Urothelium cell line (cell line): ENCODE results near the gene CFAP54.
"Not testable (repeated sequence)": the region's sequence is repeated elsewhere in the genome, so short reads cannot be mapped to it uniquely, and the experiment has no call there.

ENCODE experiments used
- DNase-seq: peaks from one replicate; pipeline ENCODE4 v3.0.0; 2011; ENCODE audit warnings: low spot score, mixed read lengths
- FAIRE-seq: peaks from 2 replicates; lab custom pipeline; 2011; peaks lifted over from hg19 to GRCh38; lab: Jason Lieb, UNC

The CFAP54 gene

GRCh38 chr12:96510306-96510764 is 21.0 kb downstream of the CFAP54 start:
- FAIRE-seq, result no peak

GRCh38 chr12:96513166-96513565 is 23.8 kb downstream of the CFAP54 start:
- DNase-seq (no peak), FAIRE-seq (no peak)

More at GRCh38 chr12:96510306-96510764, 21.0 kb downstream of the CFAP54 start:
- no peak for DNase-seq

- FAIRE-seq, result no peak
- no peak for DNase-seq
These were observed 24.3 kb downstream of the CFAP54 start for GRCh38 chr12:96513681-96514080.

GRCh38 chr12:96514328-96514727 is 25.0 kb downstream of the CFAP54 start:
- FAIRE-seq, result no peak

GRCh38 chr12:96516472-96517430 is 27.4 kb downstream of the CFAP54 start:
- DNase-seq, result peak; percentile 42
- FAIRE-seq, result no peak

More at GRCh38 chr12:96514328-96514727, 25.0 kb downstream of the CFAP54 start:
- DNase-seq, result no peak

- no peak for FAIRE-seq
- DNase-seq, result no peak
These were observed 31.4 kb downstream of the CFAP54 start for GRCh38 chr12:96520767-96521166.

- FAIRE-seq, result no peak
- no peak for DNase-seq
These were observed 32.7 kb downstream of the CFAP54 start for GRCh38 chr12:96521895-96522682.

GRCh38 chr12:96522690-96523089 is 33.3 kb downstream of the CFAP54 start:
- DNase-seq, result no peak
- no peak for FAIRE-seq

- no peak for FAIRE-seq
- no peak for DNase-seq
These were observed 36.7 kb downstream of the CFAP54 start for GRCh38 chr12:96526110-96526509.

- FAIRE-seq (no peak), DNase-seq (no peak)
These were observed 40.5 kb downstream of the CFAP54 start for GRCh38 chr12:96529912-96530311.

GRCh38 chr12:96534339-96534738 is 45.0 kb downstream of the CFAP54 start:
- FAIRE-seq (no peak), DNase-seq (no peak)

- no peak for FAIRE-seq
These were observed 59.0 kb downstream of the CFAP54 start for GRCh38 chr12:96548384-96548783.

GRCh38 chr12:96549341-96549740 is 60.0 kb downstream of the CFAP54 start:
- no peak for FAIRE-seq
- no peak for DNase-seq

More at GRCh38 chr12:96548384-96548783, 59.0 kb downstream of the CFAP54 start:
- DNase-seq, result no peak

- DNase-seq (no peak), FAIRE-seq (no peak)
These were observed 81.2 kb downstream of the CFAP54 start for GRCh38 chr12:96570579-96570978.

GRCh38 chr12:96571101-96571862 is 81.9 kb downstream of the CFAP54 start:
- DNase-seq, result no peak
- no peak for FAIRE-seq

GRCh38 chr12:96578526-96579125 is 89.2 kb downstream of the CFAP54 start:
- DNase-seq, result peak; percentile 26
- no peak for FAIRE-seq

GRCh38 chr12:96585977-96586376 is 96.6 kb downstream of the CFAP54 start:
- DNase-seq, result no peak
- no peak for FAIRE-seq

GRCh38 chr12:96587691-96588090 is 98.3 kb downstream of the CFAP54 start:
- DNase-seq (no peak), FAIRE-seq (no peak)

- DNase-seq (no peak), FAIRE-seq (no peak)
These were observed 101.6 kb downstream of the CFAP54 start for GRCh38 chr12:96590970-96591369.

GRCh38 chr12:96604374-96604773 is 115.0 kb downstream of the CFAP54 start:
- not testable (repeated sequence) for DNase-seq, FAIRE-seq
